DMS114 treated with DMSO at 0.1 percent for 48 hours (cell line): Measurements from ENCODE around the gene CCDC188.

Source experiments
- DNase-seq: peaks from one replicate; lab custom pipeline; 2025; ENCODE audit not compliant: unreplicated experiment; lab: John Stamatoyannopoulos, UW

Gene CCDC188

DNA sequence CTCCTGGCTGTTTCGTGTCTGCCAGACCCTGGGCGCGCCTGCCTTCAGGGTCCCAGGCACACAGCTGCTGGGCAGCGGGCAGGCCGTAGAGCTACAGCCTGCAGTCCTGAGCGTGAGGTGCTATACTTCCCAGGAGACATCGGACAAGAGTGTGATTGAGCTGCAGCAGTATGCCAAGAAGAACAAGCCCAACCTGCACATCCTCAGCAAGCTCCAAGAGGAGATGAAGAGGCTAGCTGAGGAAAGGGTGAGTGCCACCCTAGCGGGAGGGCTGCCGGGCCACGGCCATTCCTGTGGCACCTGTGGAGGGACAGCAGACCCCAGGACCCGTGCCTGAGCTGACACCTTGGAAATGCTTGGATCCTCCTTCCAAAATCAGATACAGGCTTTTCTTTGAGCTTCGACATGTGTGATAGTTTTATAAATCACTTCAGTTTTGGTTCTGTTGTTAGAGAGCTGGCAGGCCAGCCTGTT lies 42.1 kb downstream of the CCDC188 start:
- no peak for DNase-seq

DNA sequence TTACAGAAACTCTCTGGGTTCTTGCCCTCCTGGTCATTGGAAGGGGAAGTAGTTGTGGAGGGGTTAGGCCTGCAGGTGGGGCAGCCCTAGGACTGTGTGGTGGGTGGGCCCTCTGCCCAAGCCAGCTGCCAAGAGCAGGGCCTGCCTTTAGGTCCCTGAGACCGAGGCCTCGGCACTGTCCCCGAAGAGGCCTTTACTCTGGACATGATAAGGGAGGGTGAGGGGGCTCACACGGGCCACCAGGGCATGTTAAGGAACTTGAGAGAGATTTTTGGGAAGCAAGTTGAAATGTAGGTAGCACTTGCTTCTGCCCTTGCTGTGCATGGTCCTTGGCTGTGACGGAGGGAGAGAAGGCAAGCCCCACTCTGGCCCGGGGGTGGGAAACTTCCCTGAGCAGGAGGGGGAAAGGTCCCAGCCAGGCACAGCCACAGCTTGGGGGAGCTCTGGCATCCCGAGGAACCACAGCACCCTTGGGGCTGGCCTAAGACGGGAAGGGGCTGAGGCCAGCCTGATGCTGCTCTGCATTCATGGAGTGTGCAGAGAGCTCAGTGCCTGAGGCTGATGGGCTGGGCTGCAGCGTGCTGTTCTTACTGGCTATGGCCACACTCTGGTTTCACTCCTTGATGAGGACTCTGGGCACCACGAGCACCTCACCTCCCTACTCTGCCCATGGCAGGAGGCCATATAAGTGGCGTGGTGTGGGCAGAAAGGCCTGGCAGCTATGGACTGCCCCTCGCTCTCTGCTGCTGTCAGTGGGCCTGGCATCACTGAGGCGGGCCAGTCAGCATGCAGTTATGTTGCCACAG lies 42.7 kb downstream of the CCDC188 start:
- no peak for DNase-seq

DNA sequence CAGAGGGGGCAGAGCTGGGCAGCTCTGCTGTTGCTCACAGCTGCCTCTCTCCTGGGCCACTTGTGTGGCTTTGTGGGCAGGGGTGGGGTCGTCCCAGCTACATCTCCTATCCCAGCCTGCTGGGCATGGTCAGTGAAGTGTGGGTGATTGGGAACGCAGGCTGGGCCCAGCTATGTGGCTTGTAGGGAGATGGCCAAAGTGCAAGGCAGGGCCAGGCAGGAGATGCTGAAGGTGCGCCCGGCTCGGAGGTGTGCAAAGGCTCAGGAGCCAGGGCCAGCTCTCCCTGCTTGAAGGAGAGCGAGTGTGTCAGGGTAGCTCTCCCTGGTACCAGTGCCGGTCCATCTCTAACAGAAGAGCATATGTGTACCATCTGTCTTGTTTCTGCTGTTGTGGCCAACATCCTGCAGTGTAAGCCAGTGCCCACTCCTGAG lies 43.4 kb downstream of the CCDC188 start:
- DNase-seq = no peak

DNA sequence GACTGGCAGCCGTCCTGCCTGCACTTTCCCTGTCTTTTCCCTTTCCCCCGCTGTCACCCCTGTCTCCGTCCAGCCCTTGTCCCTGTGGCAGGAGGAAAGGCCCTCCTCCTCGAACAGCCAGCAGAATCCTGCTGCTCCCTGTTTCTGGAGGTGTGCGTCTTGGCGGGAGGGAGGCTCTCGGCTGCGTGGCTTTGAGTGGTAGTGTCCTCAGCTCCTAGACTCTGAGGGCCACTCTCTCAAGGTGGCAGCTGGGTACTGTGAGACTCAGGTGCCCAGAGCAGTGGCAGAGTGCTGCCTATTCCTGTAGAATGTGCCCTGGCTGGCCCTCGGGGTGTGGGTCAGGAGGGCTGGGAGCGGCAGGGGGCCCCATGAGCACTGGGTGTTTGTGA lies 44.0 kb downstream of the CCDC188 start:
- DNase-seq = no peak

DNA sequence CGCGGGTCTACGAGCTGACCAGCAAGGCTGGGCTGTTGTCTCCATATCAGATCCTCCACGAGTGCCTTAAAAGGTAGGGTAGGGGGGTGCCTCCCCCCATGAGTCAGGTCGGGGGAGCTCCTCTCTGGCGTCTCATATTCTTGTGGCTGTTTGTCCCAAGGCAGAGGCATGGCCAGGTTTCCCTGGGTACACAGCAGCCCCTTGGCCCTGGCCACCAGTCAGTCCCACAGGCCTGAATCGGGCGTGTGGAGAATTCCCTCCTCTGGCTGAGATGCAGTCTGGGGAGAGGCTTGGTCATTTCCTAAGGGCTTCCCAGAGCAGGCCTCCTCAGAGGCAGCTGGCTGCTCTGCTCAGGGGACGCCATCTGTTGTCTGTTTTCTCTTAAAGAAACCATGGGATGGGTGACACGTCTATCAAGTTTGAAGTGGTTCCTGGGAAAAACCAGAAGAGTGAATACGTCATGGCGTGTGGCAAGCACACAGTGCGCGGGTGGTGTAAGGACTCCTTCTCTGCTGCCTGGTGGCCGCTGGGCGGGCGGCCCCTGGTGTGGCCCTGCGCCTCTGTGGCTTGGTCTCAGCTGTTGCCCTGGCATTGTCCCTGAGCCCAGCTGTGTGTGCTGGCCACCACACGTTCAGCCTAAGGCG lies 44.5 kb downstream of the CCDC188 start:
- no peak for DNase-seq

DNA sequence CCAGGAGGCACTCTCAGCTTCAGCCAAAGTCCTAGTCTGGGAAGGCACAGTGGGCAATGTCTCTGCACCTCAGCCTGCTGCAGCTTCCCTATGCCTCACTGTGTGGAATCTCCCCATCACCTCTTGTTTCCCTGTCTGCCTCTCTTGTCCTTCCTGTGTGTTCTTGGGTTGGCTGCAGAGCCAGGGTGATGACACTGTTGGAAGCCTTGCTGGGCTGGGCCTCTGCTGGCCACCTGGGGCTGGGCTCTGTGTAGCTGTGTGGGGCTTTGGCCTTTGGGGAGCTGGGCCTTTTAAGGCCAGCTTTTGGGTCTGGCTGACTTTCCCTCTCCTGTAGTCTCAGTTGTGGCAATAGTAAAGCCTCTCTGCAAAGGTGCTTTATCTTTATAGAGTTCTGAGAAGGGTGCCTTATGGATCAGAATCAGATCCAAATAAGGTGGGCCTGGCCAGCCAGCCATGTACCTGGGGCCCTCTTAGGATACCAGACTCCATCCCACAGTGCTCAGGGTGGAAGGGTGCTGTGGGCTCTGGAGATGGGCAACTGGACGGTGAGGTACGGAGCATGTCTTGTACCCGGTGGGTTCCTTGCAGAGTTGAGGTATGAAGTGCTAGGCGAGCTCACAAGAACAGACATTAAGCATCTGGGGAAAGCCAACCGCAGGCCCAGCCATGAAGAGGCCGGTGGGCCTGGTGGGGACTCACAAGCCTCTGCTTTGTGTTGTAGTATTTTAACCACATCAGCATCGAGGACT lies 45.2 kb downstream of the CCDC188 start:
- no peak for DNase-seq

DNA sequence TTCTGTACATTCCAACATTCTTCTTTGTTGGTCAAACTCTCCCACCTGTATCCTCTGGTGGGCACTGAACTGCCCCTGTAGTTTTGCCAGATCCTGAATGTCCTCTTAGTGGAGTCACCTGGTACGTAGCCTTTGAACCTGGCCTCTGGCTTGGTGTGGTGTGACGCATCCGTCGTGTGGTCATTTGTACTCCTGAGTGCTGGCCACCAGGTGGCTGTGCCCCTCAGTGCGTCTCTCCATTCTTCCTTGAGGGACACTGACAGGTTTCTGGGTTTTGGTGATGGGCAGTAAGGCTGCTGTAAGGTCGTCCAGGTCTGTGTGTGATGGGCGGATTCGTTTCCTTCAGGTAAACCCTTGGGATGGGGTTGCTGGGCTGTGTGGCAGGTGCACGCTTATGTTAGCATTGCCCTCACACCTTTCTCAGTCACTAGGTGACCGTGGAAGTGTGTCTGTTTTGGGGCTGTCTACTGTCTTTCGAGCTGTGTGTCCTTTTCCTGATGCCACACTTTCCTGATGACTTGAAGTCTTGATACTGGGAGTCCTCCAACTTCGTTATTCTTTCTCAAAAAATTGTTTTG lies 48.6 kb downstream of the CCDC188 start:
- no peak for DNase-seq

DNA sequence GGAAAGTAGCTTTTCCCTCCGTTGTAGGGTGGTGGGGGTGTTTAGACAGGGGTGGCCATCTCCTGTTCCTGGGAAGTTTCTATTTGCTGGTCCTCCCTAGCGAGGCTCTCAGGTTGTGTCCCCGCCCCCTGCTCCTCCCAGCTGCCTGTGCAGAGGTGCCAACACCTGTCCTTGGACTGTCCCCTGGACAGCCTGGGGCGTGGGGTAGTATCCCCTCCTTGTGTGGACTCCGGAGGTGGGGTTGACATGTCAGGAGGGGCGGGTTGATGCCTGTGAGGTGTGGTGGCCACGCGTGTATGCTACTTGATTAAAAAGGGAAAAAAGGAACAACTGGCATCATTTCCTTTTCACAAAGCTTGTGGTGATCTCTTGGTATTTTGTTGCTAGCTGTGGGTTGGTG lies 49.2 kb downstream of the CCDC188 start:
- no peak for DNase-seq

DNA sequence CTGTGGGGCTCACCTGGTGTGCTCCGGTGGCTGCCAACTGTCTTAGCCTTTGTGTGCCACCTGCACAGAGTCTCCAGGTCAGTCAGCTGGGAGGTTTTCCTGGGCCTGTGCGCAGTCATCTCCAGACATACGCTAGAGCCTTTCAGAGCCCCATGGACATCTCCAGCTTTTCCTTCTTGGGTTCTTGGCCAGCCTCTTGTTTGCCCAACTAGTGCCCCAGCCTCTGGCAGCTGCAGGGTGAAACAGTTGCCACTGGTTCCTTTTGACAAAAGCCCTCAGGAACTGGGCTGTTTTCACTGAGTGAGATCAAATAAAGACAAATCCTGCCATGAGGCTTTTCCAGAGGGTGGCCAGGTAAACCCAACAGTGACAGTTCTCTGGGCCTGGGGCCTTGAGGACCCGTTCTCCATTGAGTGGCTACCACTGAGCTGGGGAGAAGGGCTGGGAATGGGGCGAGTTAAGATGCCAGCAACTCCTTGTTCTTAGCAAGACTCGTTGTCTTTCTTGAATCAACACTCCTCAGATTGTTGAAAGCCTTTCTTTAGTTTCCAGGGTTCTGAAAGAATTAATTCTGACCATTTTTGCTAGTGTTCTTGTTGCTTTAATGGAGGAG lies 51.6 kb downstream of the CCDC188 start:
- DNase-seq = no peak
